T-helper 2 cell (primary cell): ENCODE data around the gene USP22.
A peak's percentile ranks its signal among the peaks of the same experiment; 100 is the strongest.
"Not testable (repeated sequence)": the region's sequence is repeated elsewhere in the genome, so short reads cannot be mapped to it uniquely, and the experiment has no call there.

Experiments
- DNase-seq, 5 experiments: peaks; one replicate each; pipeline versions ENCODE4 v3.0.0 to v3.0.0-alpha.2; 2012 to 2022
- total RNA-seq, 2 donors: gene quantifications; one replicate each; lab custom pipeline; 2026; lab: John Stamatoyannopoulos, UW

USP22 gene
- total RNA-seq: 177 to 288 reads per million in 2 donors

DNA sequence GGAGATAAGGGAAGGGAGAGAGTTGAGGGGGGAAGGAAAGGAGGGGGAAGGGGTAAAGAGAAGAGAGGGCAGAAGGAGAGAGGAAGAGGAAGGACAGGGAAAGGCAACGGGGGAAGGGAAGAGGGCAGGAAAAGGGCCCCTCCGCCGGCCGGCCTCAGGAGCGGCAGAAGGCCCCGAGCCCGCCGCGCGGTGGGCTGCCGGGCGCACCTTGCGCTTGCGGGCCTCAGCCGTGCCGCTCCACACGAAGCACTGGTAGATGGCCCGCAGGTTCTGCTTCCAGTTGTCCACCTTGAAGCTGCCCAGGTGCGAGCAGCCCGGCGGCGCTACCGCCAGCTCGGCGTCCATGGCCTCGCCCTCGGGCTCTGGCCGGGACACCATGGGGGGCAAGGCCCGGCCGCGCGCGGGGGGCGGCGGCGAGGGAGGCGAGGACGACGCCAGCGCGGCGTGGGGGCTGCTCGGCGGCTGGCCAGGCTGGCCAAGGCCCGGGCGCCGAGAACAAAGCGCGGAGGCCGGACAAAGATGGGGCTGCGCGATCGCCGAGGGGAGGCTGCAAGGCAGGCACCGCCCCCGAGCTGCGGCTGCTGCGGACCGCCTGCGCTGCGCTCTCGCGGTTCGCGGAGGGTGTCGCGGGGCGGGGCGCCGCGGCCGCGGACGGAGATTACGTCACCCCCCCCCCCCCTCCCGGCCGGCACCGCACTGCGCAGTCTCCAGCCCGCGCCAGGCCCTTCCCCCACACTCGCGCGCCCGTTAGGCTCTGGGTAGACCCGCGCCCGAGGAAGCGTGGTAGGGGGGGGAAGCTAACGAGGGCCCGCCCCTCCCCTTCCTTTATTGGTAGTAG lies at the start of gene USP22:
USP22 (minus strand) TSS at position 554 of the 838 bp plus-strand sequence; CDS start at position 378, 176 bp downstream.
- peak in 3 of 5 experiments; percentile 27 to 89 (median 65) for DNase-seq

DNA sequence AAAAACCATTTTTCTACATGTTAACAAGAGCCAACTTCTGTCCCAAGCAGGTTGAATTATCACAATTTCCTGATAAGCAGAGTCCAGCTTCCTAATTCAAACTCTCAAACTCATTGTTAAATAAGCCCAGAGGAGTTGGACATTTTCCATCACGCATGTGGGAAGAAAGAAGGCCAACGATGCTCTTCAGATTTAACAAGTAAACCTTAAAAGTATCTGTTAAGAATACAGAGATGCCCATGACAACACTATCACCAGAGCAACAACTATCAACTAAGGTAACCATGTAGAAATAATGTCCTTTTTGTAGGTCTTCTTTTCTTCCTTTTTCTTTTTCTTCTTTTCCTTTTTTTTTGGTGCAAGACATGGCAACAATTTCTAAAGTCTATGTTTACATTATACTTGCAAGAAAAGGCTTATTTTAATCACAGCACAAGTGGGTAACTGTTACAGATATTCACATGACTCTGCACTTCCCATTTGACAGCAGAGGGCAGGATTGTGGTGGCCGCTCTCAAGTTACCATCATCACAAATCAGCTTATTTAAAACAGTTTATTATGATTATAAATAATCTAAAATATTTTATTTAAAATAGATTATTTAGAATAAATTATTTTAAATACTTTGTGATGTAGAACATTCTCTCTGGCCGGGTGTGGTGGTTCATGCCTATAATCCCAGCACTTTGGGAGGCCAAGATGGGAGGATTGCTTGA lies 48.2 kb upstream of the USP22 start:
- DNase-seq: no peak

DNA sequence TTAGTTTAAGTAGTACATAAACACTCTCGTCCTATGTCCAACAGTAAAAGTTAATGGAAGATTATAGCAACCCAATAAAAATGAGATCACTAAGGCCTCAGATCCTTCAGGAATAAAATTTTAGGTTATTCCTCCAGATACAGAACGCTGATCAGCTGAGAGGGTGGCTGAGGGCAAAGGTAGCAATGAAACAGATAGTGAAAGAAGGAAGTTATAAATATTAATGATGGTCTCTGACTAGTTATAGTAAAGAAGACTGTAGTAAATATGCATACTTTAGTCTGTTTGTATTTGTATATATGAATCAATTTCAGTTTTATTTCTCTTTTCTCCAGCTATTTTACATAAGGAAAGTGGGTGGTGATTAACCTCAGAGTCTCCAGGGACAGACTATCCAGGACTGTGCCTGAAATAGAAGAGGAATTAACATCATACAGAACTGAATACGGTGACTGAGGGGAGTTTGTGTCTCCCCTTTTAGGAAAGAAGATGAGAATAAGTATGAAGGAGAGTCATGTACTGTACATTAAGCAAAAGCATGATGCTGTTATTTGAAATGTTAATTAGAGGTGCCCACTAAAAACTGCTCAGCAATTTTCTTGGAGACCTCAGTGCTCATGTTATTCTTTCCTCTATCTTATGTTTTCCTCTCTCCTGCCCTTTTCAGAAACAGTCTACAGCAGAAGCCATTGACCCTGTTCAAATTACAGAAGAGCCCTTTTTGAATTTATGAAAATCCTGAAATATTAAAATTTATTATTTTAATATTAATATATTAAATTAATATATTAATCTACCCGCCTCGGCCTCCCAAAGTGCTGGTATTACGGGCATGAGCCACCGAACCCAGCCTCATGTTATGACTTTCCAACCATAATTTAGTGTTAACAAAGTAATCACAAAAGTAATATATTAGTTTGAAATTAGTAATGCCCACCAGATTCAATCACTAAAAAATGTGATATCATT lies 47.4 kb upstream of the USP22 start:
- DNase-seq: no peak

DNA sequence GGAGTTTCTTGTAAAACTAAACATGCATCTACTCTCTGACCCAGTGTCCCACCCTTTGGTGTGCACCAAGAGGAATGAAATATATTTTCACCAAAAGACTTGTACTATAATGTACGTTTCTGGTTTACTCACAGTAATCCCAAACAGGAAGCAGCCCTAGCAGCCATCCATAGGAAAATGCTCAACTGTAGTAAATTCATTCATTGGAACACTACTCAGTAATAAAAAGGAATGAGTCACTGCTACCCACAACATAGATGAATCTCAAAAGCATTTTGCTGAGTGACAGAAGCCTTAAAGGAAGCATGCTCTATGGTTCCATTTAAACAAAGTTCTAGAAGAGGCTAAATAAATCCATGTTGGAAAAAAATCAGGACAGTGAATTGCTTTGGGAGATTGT lies 46.3 kb upstream of the USP22 start:
- DNase-seq: no peak

DNA sequence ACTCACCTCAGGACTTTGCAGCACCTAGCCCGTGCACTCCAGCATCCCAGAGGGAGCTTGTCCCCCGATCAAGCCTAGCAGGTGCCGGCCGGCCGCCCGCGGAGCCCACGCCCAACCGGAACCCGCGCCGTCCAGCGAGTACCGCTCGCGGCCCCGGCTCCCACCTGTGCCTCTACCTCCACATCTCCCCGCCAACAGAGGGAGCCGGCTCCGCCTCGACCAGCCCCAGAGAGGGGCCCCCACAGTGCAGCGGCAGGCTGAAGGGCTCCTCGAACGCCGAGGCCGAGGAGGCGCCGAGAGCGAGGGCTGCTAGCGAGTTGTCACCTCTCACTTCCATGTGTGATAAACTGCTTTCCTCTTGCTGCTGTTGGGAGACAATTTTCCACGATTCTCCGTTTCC lies 42.9 kb upstream of the USP22 start:
- DNase-seq: no peak

DNA sequence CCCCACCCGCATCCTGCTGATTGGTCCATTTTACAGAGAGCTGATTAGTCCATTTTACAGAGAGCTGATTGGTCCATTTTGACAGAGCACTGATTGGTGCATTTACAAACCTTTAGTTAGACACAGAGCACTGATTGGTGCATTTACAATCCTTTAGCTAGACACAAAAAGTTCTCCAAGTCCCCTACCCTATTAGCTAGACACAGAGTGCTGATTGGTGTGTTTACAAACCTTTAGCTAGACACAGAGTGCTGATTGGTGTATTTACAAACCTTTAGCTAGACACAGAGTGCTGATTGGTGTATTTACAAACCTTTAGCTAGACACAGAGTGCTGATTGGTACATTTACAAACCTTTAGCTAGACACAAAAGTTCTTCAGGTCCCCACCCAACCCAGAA lies 42.5 kb upstream of the USP22 start:
- not testable (repeated sequence) for DNase-seq

DNA sequence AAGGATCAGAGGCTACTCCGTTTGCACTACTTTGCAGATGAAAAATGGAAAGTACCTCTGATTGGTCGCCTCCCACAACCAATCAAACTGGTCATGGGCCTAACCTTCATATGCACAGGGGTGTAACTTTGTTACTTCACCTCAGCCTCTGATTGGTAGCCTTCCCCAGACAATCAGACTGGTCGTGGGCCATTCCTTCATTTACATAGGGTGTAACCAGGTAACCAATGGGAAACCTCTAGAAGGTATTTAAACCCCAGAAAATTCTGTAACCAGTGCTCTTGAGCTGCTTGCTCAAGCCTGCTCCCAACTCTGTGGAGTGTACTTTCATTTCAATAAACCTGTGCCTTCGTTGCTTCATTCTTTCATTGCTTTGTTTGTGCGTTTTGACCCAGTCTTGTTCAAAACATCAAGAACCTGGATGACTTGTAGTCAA lies 39.2 kb upstream of the USP22 start:
- no peak for DNase-seq

DNA sequence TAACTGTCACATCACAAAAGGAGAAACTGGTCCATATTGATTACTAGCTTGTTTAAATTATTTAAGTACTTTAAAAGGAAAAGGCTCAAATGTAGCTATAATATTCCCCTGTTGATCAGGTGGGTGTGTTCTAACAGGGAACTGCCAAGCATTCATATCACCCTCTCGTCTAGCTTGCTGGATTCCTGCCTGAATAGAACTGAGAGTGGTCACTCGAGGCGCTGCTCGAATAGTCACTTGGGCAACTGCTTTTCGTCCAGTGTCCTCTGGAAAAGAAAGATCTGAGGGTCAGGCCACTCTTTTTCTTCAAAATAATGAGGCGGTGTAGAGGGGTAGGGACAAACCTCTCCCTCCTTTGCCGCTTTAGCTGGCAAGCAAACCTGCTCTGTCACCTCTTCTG lies 36.4 kb upstream of the USP22 start:
- no peak for DNase-seq

DNA sequence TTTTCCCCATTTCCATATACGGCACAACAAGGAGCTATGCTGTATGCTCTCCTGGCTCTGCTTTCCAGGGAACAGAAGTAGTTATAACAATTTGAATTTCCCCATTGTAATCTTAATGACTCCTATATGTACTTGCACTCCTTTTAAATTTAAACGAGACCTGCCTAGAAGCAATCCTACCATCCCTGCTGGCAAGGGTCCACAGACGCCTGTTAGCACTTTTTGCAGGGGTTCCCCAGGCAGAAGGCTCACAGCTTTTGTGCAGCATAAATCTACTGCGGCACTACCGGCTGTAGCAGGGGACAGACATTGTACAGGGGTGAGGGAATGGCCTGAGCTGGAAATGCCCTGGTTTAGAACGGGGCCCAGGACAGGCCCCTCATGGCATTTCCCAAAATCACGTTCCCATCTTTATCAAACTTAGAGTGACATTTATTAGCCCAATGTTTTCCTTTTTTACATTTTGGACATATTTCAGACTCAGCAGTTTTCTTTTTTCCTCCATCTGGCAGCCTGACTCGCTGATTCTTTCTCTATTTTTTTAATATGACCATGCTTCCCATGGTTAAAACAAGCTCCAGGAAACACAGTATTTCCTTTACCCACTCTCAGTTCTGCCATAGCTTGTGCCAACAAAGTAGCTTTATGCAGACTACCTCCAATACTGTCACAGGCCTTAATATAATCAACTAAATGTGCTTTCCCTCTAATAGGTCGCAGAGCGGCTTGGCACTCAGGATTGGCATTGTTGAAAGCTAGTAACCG lies 35.4 kb upstream of the USP22 start:
- no peak for DNase-seq

DNA sequence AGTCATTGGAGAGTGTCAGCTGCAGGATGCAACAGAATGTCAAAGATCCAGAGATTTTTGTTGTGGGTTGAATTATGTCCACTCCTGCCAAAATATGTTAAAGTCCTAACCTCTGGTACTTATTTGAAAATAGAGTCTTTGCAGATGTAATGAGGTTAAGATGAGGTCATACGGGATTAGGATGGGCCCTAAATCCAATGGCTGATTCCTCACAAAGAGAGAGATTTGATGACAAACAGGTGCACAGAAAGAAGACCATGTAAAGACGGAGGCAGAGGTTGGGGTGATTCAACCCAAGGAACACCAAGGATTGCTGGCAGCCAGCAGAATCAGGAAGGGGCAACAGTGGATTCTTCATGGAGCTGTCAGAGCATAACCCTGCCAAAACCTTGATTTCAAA lies 34.5 kb upstream of the USP22 start:
- no peak for DNase-seq

DNA sequence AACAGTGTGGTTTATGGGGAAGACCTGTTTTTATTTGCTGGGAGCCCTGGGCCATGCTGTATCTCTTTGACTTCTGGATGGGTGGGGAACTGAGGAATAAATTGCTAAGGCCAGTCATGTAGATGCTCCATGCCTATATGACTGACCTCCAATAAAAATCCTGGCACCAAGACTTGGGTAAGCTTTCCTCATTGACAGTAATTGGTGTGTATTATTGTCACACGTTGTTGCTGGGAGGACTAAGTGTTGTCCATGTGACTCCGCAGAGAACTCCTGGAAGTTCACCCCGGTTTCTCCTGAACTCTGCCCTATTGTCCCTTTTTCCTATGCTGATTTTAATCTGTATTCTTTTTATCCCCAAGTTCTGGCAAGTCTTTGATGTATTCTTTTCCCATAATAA lies 33.4 kb upstream of the USP22 start:
- no peak for DNase-seq

DNA sequence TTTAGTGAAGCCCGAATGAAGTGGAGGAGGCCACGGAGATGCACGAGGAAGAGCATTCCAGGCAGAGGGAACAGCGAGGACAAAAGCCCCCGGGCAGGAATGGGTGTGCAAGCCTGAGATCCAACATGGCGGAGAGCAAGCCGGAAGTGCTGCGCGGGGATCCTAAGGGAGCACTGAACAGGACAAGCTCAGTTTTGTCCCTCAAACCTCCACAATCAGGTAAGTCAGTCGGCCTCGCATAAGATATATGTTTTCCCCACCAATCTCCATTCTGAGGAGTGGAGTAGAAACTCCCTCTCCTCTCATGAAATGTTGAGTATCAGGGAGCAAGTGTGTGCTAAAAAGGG lies 32.9 kb upstream of the USP22 start:
- no peak for DNase-seq

DNA sequence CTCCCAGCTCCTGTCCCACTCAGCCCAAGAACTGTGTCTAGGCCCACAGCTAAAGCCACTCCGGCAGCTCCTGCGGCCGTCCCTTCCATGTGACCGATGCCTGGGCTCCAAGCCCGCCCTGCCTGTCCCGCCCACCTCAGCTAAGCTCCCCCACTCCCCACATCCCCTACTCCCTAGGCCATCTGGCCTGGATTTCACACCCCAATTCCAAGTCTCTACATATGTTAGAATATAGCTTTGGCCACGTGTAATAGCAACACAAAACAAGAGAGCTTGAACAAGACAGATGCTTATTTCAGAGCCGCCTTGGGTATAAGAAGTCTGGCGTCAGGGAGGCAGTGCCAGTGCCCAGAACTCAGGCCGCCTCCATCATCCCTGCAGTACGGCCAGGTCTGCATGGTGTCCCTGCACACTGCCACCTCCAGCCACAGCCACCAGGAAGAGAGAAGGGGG lies 30.0 kb upstream of the USP22 start:
- no peak for DNase-seq

DNA sequence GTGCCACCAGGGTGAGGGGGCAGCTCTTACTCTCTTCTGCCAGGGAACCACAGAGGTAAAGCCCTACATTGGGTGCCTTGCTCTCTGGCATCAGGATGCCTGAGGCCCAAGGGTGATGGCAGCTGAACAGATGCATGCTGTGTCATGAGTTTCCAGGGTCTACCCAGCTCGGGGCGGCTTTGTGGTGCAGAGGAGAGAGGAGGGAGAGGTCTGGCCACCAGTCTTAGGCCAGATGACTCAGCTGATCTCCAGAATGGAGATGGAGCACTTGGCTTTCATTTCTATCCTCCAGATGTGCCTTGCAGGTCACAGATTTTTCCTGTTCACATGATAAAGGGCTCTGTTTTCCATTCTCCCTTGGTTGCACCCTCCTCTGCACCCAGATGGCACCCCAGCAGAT lies 23.6 kb upstream of the USP22 start:
- DNase-seq: no peak

DNA sequence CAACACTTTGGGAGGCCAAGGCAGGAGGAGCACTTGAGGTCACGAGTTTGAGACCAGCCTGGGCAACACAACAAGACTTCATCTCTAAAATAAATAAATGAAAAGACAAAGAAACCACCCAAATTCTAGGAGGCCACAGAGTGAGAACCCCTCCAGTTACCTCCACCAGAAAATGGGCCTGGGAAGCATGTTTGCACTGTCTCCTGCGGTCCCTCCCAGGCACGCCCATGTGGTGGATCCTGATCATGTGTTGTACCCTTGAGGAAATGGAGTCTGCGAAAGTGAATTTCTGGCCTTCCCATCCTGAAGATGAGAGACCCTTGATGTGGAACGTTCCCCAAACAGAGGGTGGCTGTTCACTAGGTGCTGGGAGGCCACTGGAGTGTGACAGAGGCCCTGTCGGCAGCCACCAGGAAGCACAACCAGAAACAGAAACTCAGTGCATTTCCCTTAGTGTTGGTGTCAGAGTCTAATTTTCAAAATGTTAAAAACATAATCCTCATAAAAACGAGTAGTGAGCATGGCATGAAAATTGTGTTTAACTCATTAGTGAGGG lies 19.2 kb upstream of the USP22 start:
- no peak for DNase-seq

DNA sequence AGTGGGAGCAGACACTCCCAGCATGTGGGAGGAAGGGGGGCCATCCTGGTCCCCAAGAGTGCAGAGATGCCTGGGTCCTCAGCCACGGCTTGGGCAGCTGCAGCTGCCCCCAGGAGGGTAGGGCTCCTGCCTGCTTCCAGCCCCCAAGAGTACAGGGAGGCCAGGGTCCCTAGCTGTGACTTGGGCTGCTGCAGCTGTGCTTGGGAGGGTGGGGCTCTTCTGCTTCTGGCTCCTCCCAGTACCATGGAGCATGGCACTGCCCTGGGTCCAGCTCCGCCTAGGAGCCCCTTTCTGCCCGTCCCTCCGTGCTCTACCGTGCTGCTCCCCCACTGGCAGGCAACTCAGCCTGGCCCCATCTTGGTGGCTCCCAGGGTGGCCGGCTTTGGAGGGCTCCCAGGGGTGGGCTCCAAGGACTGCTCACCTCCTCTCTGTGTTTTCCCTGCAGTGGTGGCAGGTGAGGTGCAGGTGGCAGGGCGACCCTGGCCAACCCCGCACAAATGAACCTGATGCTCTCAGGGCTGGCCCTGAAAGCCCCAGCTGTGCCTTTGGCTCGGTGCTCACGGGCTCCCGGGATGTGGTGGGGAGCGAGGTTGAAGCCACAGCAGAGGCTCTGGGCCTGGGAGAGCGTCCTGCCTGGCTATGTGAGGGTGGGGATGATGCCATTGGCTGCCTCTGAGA lies 18.5 kb upstream of the USP22 start:
- no peak for DNase-seq

DNA sequence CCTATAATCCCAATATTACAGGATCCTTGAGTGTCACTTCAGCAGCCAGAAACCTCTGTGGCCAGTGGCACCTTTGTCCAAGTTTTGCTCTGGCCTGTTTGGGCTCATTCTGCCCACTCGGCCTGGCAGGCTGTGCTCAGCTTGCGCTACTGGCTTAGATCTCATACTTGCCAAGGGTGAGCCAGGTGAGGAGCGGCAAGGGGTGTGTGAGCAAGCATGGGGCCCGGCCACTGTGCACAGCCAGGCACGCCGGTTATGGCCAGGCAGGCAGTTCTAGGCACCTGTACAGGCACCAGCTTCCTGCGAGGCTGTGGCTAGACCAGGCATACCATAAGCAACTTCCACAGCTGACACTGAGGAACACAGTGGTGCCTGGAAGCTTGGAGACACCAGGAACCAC lies 16.9 kb upstream of the USP22 start:
- DNase-seq: no peak

DNA sequence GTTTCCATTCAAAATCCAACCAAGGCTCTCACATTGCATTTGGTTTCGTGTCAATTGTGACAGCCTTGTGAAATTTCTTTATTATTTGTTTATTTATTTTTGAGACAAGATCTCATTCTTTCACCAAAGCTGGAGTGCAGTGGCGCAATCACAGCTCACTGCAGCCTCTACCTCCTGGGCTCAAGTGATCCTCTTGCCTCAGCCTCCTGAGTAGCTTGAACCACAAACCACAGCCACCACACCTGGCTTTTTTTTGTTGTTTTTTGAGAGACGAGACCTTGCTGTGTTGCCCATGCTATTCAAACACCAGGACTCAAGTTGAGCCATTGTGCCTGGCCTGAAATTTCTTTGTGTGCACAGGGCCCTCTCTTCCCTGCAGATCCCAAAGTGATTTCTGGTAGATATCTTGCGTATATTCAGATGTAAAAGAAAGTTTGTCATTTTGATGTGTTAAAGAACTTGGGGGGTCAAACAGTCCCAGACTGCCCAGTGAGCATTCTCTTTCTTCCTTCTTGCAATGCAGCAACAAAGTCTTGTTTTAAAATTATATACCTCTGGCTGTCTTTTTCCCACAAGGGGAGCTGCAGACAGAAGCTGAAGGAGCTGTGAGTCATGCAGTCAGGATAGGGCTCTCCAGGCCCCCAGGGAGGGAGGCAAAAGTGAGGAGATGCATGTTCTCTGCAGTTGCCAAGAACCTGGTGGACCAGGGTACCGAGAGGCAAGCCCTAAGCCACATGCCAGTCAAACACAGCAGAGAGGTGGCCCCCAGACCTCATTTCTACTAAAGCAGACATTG lies 15.5 kb upstream of the USP22 start:
- peak in 1 of 5 experiments; percentile 43 for DNase-seq

DNA sequence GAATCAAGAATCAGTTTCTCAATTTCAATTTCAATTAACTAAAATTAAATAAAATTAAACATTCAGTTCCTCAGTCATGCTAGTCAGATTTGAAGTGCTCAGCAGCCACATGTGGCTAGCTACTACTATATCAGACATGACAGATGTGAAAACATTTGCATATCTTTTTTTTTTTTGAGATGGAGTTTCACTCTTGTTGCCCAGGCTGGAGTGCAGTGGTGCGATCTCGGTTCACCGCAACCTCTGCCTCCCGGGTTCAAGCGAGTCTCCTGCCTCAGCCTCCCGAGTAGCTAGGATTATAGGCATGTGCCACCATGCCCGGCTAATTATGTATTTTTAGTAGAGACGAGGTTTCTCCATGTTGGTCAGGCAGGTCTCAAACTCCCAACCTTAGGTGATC lies 10.2 kb upstream of the USP22 start:
- not testable (repeated sequence) for DNase-seq

DNA sequence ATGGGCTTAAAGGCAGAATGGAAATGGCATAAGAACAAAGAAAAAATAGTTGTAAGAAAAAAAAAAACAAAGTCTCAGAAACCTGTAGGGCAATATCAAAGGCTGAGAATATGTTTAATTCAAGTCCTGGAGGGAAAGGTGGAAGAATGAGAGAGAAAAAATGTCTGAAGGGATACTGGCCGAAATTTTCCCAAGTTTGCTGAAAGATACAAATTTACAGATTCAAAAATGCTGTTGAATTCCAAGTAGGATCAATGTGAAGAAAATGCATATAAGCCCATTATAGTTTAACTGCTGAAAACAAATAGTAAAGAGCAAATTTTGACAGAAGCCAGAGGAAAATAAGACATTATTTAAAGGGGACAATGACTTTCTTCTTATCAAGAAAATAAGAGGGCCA lies 6.6 kb upstream of the USP22 start:
- no peak for DNase-seq
